Fibroblast of villous mesenchyme (primary cell): ENCODE data around the gene GPD2. TPM values are rescaled to one million over a fixed set of nuclear protein-coding genes. Genes with fewer than 3 reads are reported as not detected.
A peak's percentile ranks its signal among the peaks of the same experiment; 100 is the strongest.

Source experiments
- DNase-seq: peaks from one replicate; pipeline ENCODE4 v3.0.0-alpha.2; 2010; ENCODE audit warnings: low read depth
- H3K4me3 ChIP-seq: 2 replicates; pipeline ENCODE4 v1.5.1; 2011; ENCODE audit warnings: low read depth, mild to moderate bottlenecking, low read length
- total RNA-seq: library from RNA; depleted of rRNA; stranded (reverse); fragments of >200 nt; gene quantifications from 2 replicates; pipeline ENCODE4 v1.2.3, GENCODE V29; 2012
- TF ChIP-seq, protein P1 (sequence below): IDR thresholded peaks from 2 replicates; pipeline ENCODE4 v1.5.1; 2012; ENCODE audit warnings: low read depth, mild to moderate bottlenecking, low read length; ENCODE audit not compliant: insufficient read depth

The GPD2 gene
- total RNA-seq, 1 donor = 63.9 TPM

DNA sequence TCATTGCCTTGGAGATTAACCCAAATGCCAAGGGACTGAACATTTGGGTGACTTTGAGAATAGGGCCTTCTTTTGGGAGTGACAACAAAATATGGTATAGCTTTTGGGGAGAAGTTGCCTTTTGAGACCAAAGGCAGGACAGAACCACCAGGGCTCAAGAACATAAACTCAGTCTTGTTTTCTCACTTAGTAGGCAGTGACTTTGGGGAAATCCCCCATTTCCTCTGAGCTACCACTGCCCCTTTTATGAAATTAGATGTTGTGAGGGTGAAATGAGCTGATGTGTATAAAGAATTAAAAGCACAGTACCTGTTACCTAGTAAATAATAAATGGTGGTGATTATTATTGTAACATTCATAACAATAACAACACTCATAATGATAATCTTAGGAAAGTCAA is 36.5 kb downstream of the GPD2 start:
- DNase-seq = no peak
- TF ChIP-seq, protein P1, sequence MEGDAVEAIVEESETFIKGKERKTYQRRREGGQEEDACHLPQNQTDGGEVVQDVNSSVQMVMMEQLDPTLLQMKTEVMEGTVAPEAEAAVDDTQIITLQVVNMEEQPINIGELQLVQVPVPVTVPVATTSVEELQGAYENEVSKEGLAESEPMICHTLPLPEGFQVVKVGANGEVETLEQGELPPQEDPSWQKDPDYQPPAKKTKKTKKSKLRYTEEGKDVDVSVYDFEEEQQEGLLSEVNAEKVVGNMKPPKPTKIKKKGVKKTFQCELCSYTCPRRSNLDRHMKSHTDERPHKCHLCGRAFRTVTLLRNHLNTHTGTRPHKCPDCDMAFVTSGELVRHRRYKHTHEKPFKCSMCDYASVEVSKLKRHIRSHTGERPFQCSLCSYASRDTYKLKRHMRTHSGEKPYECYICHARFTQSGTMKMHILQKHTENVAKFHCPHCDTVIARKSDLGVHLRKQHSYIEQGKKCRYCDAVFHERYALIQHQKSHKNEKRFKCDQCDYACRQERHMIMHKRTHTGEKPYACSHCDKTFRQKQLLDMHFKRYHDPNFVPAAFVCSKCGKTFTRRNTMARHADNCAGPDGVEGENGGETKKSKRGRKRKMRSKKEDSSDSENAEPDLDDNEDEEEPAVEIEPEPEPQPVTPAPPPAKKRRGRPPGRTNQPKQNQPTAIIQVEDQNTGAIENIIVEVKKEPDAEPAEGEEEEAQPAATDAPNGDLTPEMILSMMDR = no peak
- H3K4me3 ChIP-seq = no peak overlapping the region

DNA sequence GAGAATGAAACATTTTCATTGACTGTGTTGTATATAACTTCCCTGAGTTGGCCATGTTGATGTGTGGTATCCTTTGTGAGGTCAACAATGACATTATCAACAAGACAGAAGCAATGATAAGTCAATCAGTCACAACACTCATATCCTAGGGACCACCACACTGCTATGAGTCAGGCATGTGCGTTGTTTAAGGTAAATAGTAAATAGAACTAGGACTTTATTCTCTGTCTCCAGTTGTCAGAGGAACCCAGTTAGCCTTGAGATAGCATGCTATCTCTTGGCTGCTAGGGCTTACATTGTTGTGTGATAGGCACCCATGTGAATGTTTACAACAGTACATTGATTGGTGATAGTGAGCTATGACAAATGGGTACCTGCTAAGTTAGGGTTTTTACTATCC is 37.3 kb downstream of the GPD2 start:
- H3K4me3 ChIP-seq = no peak overlapping the region
- TF ChIP-seq, protein P1 = no peak
- no peak for DNase-seq

DNA sequence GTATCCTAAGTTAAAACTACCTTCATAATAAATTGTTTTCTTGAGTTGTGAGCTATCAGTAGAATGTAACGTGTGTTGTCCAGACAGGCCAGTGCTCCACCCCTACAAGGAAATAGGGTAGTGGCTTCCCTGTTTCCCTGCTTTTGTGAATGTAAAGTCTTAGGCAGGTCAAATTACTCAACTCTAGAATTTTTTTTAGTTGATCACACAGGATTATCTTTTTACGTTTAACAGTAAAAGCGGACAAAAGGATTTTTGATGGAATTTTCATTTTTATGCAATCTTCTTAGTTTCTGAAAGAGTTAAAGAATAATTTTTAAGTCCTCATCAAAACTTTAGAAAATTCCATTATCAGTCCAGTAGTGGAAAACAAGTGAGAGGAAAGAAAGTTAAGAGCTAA is 38.2 kb downstream of the GPD2 start:
- H3K4me3 ChIP-seq = no peak overlapping the region
- TF ChIP-seq, protein P1 = no peak
- DNase-seq = no peak

DNA sequence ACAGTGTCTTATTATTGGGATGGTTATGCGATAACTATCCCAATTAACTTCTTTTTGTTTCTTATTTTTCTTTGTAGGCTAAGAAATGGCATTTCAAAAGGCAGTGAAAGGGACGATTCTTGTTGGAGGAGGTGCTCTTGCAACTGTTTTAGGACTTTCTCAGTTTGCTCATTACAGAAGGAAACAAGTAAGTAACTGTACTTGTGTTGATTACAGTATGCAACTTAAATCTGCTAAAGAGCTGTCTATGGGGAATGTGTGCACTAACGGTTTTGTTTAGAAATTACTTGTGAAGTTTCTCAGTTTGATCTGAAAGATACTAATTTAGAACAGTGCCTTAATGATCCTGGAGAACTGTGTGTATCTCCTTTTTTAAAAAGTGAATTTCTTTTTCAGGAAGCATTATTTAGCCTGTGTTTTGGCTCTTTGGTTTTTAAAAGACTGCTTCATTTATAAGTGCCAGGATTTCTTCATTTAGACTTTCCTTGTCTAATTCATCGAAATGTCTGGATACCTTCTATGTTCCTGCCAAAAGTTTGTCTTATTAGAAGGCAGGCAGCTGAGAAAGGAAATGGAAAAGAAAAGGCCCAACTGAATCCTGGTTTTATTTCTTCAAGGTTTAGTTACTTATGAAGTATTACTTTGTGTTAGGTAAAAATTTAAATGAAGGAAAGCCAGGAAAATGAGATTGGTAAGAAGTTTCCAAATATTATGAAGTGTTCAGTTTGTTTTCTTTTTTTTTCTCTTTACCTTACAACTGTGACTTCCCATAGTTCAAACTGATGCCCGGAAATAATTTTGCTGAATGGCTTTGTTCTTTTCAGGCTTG is 40.1 kb downstream of the GPD2 start:
- H3K4me3 ChIP-seq = no peak overlapping the region
- DNase-seq = no peak
- TF ChIP-seq, protein P1 = no peak

DNA sequence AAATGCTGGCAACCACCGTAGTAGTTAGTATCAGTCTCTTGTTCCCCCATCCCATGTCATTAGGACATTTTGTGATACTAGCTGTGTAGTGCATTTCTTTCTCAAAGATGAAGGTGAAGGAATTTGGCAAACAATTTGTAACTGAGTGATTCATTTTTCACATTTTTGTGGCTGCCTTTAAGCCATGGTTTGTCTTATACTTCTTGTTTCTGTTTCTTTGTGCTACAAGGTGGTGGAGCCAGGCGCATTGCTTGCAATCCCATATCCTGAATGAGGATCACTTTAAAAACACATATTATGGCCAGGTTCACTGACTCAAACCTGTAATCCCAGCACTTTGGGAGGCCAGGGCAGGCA is 40.6 kb downstream of the GPD2 start:
- DNase-seq = peak; percentile 44
- H3K4me3 ChIP-seq = no peak overlapping the region
- TF ChIP-seq, protein P1 = no peak

DNA sequence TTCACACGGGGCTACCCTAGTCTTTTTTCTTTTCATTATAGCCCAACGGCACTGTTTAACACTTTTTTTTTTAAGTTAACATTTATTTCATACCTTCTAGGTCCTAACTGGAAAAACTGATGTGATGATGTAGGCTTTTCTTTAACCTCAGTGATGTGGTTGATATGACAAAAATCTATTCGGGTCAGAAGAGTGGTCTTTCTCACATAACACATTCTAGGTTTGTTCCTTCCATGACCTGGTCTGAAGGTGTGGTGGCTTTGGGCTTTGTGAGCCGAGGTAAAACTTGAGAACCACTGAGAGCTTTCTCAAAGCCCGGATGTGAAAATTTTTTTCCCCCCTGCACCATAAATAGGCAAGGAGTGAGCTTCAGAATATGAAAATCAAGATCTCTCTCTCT is 44.2 kb downstream of the GPD2 start:
- no peak overlapping the region for H3K4me3 ChIP-seq
- TF ChIP-seq, protein P1 = no peak

DNA sequence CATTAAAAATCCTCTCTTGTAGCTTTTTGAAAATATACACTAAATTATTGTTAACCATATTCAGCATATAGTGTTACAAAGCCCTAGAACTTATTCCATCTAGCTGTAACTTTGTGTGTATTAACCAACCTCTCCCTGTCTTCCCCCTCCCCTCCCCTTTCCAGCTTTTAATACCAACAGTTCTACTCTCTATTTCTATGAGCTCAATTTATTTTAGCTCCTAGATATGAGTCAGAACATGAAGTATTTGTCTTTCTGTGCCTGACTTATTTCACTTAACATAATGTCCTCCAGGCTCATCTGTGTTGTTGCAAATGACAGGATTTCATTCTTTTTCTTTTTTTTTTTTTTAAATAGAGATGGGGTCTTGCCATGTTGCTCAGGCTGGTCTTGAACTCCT is 45.1 kb downstream of the GPD2 start:
- TF ChIP-seq, protein P1 = no peak
- no peak overlapping the region for H3K4me3 ChIP-seq
- no peak for DNase-seq

More for the DNA sequence above, 44.2 kb downstream of the GPD2 start:
- DNase-seq = no peak
